Ovary (tissue), 9 donors: ENCODE results near the gene SCG2. TPM values are rescaled to one million over a fixed set of nuclear protein-coding genes. Genes with fewer than 3 reads are reported as not detected.

Source experiments
- DNase-seq, 5 donors: peaks; one replicate each; pipeline ENCODE4 v3.0.0-alpha.2; 2019 to 2020
- H3K27ac ChIP-seq, 2 donors: fragments of 200-600 bp; one replicate each; pipeline versions ENCODE4 v1.5.1 to v1.8.0; 2019 to 2022
- H3K27me3 ChIP-seq: fragments of 200-600 bp; one replicate; pipeline ENCODE4 v1.8.0; 2022
- H3K36me3 ChIP-seq: fragments of 200-600 bp; sonication (generic); one replicate; pipeline ENCODE4 v1.5.1; 2019
- H3K4me1 ChIP-seq: one replicate; pipeline ENCODE4 v1.8.1; 2013; ENCODE audit warnings: mild to moderate bottlenecking, moderate library complexity; ENCODE audit not compliant: insufficient read depth
- H3K4me3 ChIP-seq: fragments of 200-600 bp; sonication (generic); one replicate; pipeline ENCODE4 v1.5.1; 2017
- H3K9me3 ChIP-seq, 2 donors: fragments of 200-600 bp in 1 of 2; sonication (generic) in 1 of 2; one replicate each; pipeline versions ENCODE4 v1.5.1 to v1.8.1; 2013 to 2019; ENCODE audit warnings: mild to moderate bottlenecking in 1 of 2, moderate library complexity in 1 of 2
- EP300 ChIP-seq: sonication (generic); formaldehyde crosslinking; IDR thresholded peaks from one replicate; pipeline ENCODE4 v1.6.1; 2017; ENCODE audit warnings: antibody characterized with exemption
- POLR2A ChIP-seq: fragments of 450-650 bp; IDR thresholded peaks from one replicate; pipeline ENCODE4 v1.6.1; 2017; ENCODE audit warnings: antibody characterized with exemption, mild to moderate bottlenecking, moderate library complexity
- WGBS, 3 donors: extraction: QIAGEN DNeasy Blood & Tissue Kit in 1 of 3; methylation state at CpG; one replicate each; pipeline versions ENCODE4 v1.1.5 to v1.1.7; 2013 to 2017; 5-methylcytosine and 5-hydroxymethylcytosine counted together
- intact Hi-C, 4 donors: fragments of 100-400 bp; cut with DNase I; formaldehyde crosslinking; loops; one replicate each; pipeline versions ENCODE4 v1.11.0 to v1.15.1; 2022 to 2023
- polyA plus RNA-seq, 2 donors: library from polyadenylated mRNA; stranded (reverse); fragments of 200-250 nt in 1 of 2; fragments of 350-450 nt in 1 of 2; fragmentation: Illumina TruSeq in 1 of 2; extraction: RNeasy Lipid Tissue Mini Kit (QIAGEN cat#74804) in 1 of 2; gene quantifications; one replicate each; pipeline ENCODE4 v1.2.3, GENCODE V29; 2013 to 2014
- total RNA-seq, 7 donors: library from RNA; depleted of rRNA in 2 of 7; stranded (reverse); fragments of >200 nt in 2 of 7; fragmentation: NEBNext Ultra II Directional in 3 of 7; extraction: Animal tissue kit (Norgen Biotek cat#: 25700) in 3 of 7; gene quantifications; one replicate each; pipeline versions ENCODE4 v1.1.0 to v1.2.4, GENCODE V29; 2016 to 2023
- TF ChIP-seq, protein P1 (sequence below), 3 donors: fragments of 450-650 bp in 2 of 3; fragments of 200-600 bp in 1 of 3; IDR thresholded peaks; one replicate each; pipeline versions ENCODE4 v1.5.1 to v1.8.0; 2016 to 2022; ENCODE audit warnings: antibody characterized with exemption in 3 of 3, mild to moderate bottlenecking in 1 of 3
- donor health status: DM: no; HTN: no; CAD: no; lungs with moderate emphysema.
- donor health status: DM: no; HTN: no; CAD: no.
- donor health status: Bipolar disorder and iron deficiency.
- donor health status: DM: yes; HTN: yes; CAD: no.
- donor health status: DM: no; HTN: no; CAD: no.
- donor health status: DM: yes; HTN: yes; CAD: no.

The SCG2 gene
- total and polyA plus RNA-seq, 9 donors = 0.18 to 6.3 (median 2.6) TPM

DNA sequence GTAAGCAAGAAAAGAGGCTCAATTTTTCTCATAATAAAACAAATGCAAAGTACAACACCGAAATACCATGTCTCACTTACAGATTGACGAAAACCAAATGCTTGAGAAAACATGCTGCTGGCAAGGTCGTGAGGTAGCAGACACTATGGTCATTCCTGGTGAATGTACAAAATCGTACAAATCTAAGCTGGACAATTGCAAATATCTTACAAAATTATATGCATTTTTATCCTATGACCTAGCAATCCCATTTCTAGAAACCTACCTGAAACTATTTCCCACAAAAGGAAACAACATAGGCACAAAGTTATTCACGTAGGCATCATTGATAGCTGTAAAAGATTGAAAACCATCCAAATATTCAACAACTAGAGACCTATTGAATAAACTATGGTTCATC is 54.0 kb downstream of the SCG2 start:
- Histone ChIP-seq H3K9me3 (no peaks in the 10 kb centered on the region), H3K27me3 (no peaks in the 10 kb centered on the region), H3K4me1 (no peaks in the 10 kb centered on the region), H3K36me3 (no peaks in the 10 kb centered on the region), H3K4me3 (no peak overlapping the region), H3K27ac (no peak overlapping the region)
- intact Hi-C loops = no loop called here
- no peak for DNase-seq
- TF ChIP-seq POLR2A (no peak), EP300 (no peak)
- TF ChIP-seq, protein P1, sequence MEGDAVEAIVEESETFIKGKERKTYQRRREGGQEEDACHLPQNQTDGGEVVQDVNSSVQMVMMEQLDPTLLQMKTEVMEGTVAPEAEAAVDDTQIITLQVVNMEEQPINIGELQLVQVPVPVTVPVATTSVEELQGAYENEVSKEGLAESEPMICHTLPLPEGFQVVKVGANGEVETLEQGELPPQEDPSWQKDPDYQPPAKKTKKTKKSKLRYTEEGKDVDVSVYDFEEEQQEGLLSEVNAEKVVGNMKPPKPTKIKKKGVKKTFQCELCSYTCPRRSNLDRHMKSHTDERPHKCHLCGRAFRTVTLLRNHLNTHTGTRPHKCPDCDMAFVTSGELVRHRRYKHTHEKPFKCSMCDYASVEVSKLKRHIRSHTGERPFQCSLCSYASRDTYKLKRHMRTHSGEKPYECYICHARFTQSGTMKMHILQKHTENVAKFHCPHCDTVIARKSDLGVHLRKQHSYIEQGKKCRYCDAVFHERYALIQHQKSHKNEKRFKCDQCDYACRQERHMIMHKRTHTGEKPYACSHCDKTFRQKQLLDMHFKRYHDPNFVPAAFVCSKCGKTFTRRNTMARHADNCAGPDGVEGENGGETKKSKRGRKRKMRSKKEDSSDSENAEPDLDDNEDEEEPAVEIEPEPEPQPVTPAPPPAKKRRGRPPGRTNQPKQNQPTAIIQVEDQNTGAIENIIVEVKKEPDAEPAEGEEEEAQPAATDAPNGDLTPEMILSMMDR (IDR thresholded peaks at IDR 0.05) = no peak
- 74 to 81% (median 80%) methylated on average over 5 of the region's 5 CpGs for WGBS, 3 donors

Other genes with a start within 250 kb of the SCG2 start
- gene AP1S3, start 235.2 kb upstream of the SCG2 start, total RNA-seq = 10 to 100 TPM in 1 of 7 donors, 1 to 10 TPM in 5, under 1 TPM in 1; 0.60 to 16.8 (median 1.3) TPM
- gene AP1S3, start 235.2 kb upstream of the SCG2 start, polyA plus RNA-seq = 1 to 10 TPM in 1 of 2 donors, under 1 TPM in 1; 0.46 to 5.6 TPM